Activated CD4-positive, CD25-positive, alpha-beta regulatory T cell treated with anti-CD3 and anti-CD28 coated beads, Interleukin-2, amount 50 U/mL, for 24 hours (primary cell): ENCODE measurements around the gene C10orf71.

Experiments
- ATAC-seq, 2 donors: fragments of 150-1000 bp; cut with Tn5 transposase; one replicate each; pipeline ENCODE4 v1.10.0; 2021; ENCODE audit warnings: mild to moderate bottlenecking in 1 of 2, moderate library complexity in 1 of 2

C10orf71 gene

DNA sequence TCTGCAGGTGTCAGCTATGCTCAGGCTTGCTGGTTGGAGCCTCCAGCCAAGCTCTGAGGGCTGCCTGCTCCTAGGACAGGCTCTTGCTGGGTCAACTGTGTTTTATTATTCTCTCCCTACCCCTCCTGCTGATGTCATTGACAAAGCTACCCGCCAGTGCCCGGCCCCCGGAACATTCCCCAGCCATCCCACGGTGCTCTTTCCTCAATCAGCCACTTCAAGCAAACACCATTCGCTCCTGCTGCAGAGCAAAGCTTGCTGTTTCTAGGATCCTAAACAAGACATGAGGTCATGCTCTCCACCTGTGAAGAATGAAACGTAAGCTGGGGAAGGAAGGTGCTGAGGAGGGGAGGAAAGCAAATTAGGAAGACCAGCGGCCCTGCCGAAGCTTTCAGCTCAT, 2.1 kb upstream of the C10orf71 start:
- no peak for ATAC-seq

GRCh38 chr10:49297818-49298670, 926 bp upstream of the C10orf71 start:
- no peak for ATAC-seq

DNA sequence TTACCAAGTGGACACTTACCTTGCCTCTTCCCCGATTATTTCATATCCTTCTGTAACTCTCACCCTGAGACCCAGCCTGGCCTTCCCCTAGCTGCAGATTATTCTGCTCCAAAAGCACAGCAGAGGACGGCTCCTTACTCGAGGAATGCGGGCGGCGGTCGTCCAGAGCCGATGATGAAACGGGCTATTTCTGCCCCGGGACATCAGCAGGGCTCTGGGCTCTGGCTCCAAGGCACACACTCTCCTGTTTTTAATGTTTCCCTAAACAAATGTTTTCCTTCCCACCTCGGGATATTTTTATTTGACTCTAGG, 343 bp upstream of the C10orf71 start:
- no peak for ATAC-seq

DNA sequence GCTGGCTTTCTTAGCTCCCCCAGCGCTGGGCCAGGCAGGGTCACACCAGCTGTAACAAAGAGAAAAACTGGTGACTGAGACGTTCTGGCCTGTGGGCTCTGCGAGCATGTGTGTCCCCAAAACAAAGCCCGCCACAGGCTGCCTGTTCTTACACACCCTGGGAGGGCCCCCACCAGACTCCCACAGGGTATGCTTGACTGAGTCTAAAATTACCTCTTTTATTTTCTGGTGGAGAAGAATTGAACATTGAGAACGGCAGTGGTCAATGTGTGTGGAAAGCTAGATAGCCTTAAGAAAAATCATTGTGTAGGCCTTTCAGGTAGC, 808 bp downstream of the C10orf71 start:
- peak; percentile 13 to 37 for ATAC-seq

DNA sequence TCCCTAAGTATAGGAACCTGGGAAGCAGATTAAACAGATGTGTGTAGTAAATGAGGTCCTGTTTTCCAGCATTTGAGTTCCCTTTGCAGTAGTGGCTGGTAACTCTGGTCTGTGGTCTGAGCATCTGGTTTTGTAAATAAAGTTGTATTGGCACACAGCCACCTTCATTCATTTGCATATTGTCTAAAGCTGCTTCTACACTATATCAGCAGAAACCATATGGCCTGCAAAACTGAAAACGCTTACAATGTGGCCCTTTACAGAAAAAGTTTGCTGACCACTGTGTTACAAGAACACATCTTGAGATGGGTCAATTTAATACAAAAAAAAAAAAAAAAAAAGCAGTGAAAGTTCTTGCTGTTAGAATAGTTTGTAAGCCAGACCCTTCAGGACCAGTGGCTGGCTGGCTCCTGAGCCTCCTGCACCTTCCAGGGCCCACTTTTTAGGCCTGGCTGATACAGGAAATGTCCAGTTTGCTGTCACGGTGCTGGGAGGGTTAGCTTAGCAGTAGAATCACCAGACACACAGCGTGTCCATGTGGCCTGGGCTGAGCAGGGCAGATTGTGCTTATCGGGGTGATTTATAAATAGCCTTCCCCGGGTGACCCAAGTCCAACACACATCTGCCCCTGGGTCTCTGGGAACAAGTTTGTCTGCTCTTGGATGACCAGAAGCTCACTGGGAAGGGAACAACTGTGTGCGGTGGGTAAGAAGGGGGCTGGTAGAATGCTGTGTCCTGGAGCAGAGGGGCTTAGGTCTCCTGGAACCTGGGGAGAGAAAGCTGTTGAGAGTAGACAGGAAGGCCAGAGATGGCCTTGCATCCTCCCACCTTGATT, 1.4 kb downstream of the C10orf71 start:
- ATAC-seq = no peak

GRCh38 chr10:49301302-49301701, 2.3 kb downstream of the C10orf71 start:
- no peak for ATAC-seq

GRCh38 chr10:49302088-49302487, 3.1 kb downstream of the C10orf71 start:
- ATAC-seq = no peak

DNA sequence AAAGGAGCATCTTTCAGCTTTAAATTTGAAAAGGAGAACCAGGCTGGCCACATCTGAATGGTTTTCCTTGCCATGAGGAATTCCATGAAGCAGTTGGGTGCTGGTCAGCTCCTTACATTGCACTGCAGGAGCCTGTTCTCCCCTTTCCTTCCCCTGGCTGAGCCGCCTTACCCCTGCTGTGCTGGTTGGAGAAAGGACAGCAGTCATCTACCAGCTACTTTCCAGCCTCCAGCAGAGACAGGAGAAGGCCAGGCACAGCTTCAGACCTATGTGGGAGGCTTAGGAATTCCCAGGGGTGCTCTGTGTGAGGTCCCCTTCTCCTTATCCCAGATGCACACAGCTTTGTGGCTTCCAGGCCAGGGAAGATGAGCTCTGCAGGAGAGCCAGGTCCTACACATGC, 4.7 kb downstream of the C10orf71 start:
- ATAC-seq = no peak

GRCh38 chr10:49304137-49304536, 5.2 kb downstream of the C10orf71 start:
- no peak for ATAC-seq

DNA sequence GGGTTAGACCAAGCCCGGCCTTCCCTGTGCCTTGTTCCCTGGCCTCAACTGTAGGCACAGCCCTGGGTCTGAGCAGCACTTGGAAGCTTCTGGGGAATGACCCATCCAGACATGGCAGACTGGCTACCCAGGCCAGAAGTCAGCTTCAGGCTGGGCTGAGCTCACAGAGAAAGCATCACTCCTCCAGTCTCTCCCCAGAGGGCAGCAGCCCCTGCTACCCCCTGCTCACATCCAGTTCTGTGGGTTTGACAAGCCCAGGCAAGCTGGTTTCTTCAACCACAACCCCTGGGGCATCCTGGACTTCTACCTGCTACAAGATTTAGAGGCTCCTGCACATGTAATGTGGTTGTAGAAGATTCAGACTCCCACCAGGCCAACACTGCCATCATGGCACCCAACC, 9.0 kb downstream of the C10orf71 start:
- no peak for ATAC-seq

GRCh38 chr10:49308881-49309280, 9.9 kb downstream of the C10orf71 start:
- ATAC-seq = no peak

GRCh38 chr10:49309691-49310411, 10.9 kb downstream of the C10orf71 start:
- ATAC-seq = peak; percentile 3 to 11

GRCh38 chr10:49310460-49310859, 11.5 kb downstream of the C10orf71 start:
- ATAC-seq = peak; percentile 86 to 90

DNA sequence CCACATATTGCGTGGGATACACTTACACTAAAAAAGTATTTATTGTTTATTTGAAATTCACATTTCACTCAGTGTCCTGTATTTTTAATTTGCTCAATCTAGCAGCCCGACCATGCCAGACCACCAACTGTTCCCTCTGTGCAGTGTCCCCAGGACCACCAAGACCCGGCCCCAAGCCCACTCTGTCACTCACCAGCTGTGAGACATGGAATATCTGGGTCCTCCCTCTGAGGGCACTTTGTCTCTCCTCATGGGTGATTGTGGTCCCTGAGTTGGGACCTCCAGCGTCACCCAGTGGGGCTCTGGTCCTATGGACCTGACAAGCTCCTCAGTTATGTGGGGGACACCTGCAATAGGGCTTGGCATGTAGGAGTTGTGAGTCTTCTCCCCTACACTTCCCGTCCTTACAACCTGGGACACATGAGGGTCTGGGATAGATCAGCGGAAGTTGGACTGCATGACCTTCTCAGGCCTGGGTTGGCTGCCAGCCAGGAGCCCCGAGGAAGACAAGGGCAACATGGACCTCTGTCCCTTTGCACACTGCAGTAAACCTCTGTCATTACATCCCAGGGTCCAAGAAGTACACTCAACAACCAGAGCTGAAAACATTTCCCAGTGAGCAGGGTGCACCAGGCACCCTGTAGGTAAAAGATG, 12.1 kb downstream of the C10orf71 start:
- no peak for ATAC-seq

DNA sequence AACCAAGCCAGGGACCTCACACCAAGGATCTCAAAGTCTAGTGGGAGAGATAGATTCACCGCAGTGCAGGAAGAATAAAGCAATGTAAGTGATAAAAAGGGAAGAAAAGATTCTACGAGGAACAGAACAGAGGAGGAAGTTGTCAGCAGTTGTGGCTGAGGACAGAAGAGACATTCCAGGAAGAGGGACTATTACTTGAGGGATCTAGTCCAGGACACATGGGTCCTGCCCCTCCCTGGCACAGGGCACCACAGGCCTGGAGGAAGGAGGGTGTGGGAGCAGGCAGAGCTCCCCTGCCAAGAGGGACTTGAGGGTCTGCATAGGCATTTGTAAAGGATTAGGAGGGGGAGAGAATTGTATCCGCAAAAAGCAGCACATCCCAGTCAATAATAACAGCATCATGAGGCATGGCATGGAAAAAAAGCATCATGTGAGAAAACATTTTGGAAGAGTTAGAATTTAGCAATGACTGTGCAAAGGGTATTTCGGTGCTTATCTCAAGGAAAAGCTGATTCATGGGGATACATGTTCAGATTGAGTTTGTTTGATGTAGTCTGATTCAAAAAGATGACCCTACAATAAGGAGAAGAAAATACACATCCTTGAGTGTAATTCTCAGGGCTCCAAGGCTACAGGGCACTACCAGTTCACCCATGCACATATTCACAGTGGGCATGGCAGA, 12.7 kb downstream of the C10orf71 start:
- ATAC-seq = no peak

GRCh38 chr10:49312246-49312869, 13.4 kb downstream of the C10orf71 start:
- no peak for ATAC-seq

DNA sequence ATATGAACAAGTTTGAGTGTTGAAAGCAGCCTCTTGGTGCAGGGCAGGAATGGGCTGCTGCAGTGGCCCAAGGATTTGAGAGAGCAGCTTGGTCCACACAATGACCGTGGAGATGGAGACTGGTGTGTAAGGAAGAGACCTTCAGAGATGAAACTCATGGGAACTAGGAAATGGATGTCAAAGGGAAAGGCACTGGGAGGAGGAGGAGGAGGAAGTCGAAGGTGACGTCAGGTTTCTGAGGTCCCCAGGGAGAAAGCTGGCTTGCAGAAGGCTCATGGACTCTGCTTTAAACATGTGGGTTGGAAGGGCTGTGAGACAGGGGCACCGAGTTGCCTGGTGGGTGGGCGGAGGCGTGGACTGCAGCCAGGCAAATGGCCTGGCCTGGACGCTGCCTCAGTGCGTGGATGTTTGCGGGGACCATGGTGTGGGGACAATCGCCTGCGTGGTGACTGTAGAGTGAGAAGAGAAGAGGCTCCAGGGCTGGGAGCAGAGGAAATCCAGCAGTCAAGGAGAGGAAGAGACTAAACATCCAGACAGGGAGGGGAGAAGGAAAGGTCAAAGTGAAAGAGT, 14.6 kb downstream of the C10orf71 start:
- ATAC-seq = no peak

- no peak for ATAC-seq
These were observed 15.8 kb downstream of the C10orf71 start for GRCh38 chr10:49314806-49315205.

- no peak for ATAC-seq
These were observed 19.1 kb downstream of the C10orf71 start for GRCh38 chr10:49318028-49318427.

GRCh38 chr10:49318755-49319154, 19.8 kb downstream of the C10orf71 start:
- no peak for ATAC-seq

DNA sequence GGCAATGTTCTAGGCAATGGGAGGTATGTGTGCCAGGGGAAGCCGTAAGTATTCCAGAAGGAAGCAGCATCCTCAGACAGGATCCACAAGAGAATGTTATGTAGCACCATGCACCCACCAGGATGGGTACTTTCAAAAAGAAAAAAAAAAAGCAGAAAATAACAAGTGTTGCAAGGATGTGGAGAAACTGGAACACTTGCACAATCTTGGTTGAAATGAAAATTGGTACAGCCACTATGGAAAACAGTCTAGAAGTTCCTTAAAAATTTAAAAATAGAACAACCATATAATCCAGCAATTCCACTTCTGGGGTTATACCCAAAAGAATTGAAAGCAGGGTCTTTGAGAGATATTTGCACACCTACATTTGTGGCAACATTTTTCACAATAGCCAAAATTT, 20.2 kb downstream of the C10orf71 start:
- no peak for ATAC-seq

DNA sequence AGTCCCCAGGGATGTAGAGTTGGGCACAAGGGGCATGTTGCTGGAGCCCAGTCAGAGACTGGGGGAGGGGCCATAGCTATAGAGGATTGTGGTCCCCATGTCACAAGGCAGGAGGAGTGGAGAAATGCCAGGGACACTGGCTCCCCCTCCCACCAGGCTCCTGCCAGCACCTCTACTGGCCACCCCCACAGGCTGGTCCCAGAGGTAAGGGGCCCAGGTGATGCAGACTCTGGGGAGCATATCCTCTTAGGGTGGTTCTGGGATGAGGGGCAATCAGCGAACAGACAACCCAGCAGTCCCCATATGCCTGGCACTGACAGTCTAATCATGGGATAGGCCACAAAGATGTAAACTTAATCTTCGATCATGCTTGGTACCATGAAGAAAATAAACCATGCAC, 21.2 kb downstream of the C10orf71 start:
- no peak for ATAC-seq
